ENCODE measurements around the gene ZNF174. TPM values are rescaled to one million over a fixed set of nuclear protein-coding genes. Genes with fewer than 3 reads are reported as not detected.

ZNF174 gene
- total RNA-seq, 4 donors from 2014 or later = 7.3 to 17.1 (median 10.5) TPM

DNA sequence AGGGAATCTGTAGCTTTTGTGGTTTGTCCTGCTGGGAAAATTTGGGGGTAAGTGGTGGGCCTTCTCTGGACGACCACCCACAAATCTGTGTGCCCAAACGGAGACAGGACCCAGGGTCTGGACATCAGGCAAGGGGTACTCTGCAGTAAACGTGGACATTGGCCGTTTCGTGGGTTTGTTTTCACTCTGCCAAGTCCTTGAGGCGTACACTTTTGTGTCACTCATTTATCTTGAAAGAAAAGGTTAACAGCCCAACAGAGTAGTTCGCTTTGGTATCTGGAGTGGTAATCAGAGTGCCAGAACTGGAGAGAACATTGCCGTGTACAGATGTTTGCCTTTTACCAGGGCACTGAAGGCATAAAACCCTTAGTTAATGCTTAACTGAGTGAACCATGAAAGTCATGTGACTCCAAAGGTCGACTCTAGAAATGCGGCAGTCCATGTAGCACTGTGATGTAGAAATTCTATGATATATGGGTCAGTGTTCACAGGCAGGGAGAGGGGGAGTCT is 57.9 kb downstream of the ZNF174 start:
- TF ChIP-seq, protein P1, sequence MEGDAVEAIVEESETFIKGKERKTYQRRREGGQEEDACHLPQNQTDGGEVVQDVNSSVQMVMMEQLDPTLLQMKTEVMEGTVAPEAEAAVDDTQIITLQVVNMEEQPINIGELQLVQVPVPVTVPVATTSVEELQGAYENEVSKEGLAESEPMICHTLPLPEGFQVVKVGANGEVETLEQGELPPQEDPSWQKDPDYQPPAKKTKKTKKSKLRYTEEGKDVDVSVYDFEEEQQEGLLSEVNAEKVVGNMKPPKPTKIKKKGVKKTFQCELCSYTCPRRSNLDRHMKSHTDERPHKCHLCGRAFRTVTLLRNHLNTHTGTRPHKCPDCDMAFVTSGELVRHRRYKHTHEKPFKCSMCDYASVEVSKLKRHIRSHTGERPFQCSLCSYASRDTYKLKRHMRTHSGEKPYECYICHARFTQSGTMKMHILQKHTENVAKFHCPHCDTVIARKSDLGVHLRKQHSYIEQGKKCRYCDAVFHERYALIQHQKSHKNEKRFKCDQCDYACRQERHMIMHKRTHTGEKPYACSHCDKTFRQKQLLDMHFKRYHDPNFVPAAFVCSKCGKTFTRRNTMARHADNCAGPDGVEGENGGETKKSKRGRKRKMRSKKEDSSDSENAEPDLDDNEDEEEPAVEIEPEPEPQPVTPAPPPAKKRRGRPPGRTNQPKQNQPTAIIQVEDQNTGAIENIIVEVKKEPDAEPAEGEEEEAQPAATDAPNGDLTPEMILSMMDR (IDR thresholded peaks at IDR 0.05; ENCODE audit: low read depth) = no peak

Other genes starting within 250 kb of the ZNF174 start
- gene OR1F1, start 213.0 kb upstream of the ZNF174 start, total RNA-seq = not detected
- 1 to 10 TPM; 4.4 to 7.8 (median 5.9) TPM for gene ZNF200, start 166.1 kb upstream of the ZNF174 start, total RNA-seq
- 1 to 10 TPM; 3.0 to 7.7 (median 5.2) TPM for gene MEFV, start 144.6 kb upstream of the ZNF174 start, total RNA-seq
- gene ZNF263, start 117.7 kb upstream of the ZNF174 start, total RNA-seq = 10 to 100 TPM; 16.8 to 39.2 (median 28.7) TPM
- 1 to 10 TPM; 3.6 to 7.3 (median 5.2) TPM for gene TIGD7, start 95.8 kb upstream of the ZNF174 start, total RNA-seq
- 10 to 100 TPM; 14.8 to 25.4 (median 18.4) TPM for gene ZNF75A, start 95.7 kb upstream of the ZNF174 start, total RNA-seq
- gene OR2C1, start 45.3 kb upstream of the ZNF174 start, total RNA-seq = under 1 TPM in 1 of 4 donors, not detected in 3; 0.44 TPM
- gene ZSCAN32, start 211 bp upstream of the ZNF174 start, total RNA-seq = 10 to 100 TPM in 3 of 4 donors, 1 to 10 TPM in 1; 9.0 to 15.4 (median 11.2) TPM
- gene ZNF597, start 42.3 kb downstream of the ZNF174 start, total RNA-seq = 1 to 10 TPM; 1.9 to 2.5 (median 2.2) TPM
- gene NAA60, start 42.5 kb downstream of the ZNF174 start, total RNA-seq = 10 to 100 TPM; 17.6 to 43.0 (median 20.8) TPM
- not detected for gene C16orf90, start 94.3 kb downstream of the ZNF174 start, total RNA-seq
- 10 to 100 TPM; 11.6 to 24.7 (median 19.7) TPM for gene CLUAP1, start 99.8 kb downstream of the ZNF174 start, total RNA-seq
- 1 to 10 TPM in 2 of 4 donors, under 1 TPM in 2; 0.49 to 1.5 (median 1.0) TPM for gene NLRC3, start 176.2 kb downstream of the ZNF174 start, total RNA-seq
- gene SLX4, start 210.4 kb downstream of the ZNF174 start, total RNA-seq = 1 to 10 TPM; 2.4 to 3.8 (median 2.8) TPM

Data from subcutaneous adipose tissue (tissue), 4 donors.